Effector CD4-positive, alpha-beta T cell (primary cell): Measurements from ENCODE around the gene GNRH2. TPM values are rescaled to one million over a fixed set of nuclear protein-coding genes. Genes with fewer than 3 reads are reported as not detected.
"Not testable (repeated sequence)": the region's sequence is repeated elsewhere in the genome, so short reads cannot be mapped to it uniquely, and the experiment has no call there.

Experiments used
- DNase-seq: peaks from one replicate; pipeline ENCODE4 v3.0.0-alpha.2; 2020
- total RNA-seq: gene quantifications from one replicate; lab custom pipeline; 2026; lab: John Stamatoyannopoulos, UW

GNRH2 gene
- not detected for total RNA-seq

GRCh38 chr20:3043322-3043721, at the start of gene GNRH2:
Gene GNRH2, plus strand, starts transcription at chr20:3043622. Its CDS starts 793 bp downstream, at chr20:3044415.
- no peak for DNase-seq

GRCh38 chr20:2995796-2996195, 47.6 kb upstream of the GNRH2 start:
- no peak for DNase-seq

GRCh38 chr20:2998728-2999127, 44.7 kb upstream of the GNRH2 start:
- DNase-seq: no peak

- DNase-seq: no peak
Measured at GRCh38 chr20:3000852-3001523, 42.4 kb upstream of the GNRH2 start.

GRCh38 chr20:3003416-3003815, 40.0 kb upstream of the GNRH2 start:
- no peak for DNase-seq

- no peak for DNase-seq
Measured at GRCh38 chr20:3010985-3011723, 32.3 kb upstream of the GNRH2 start.

GRCh38 chr20:3011752-3012151, 31.7 kb upstream of the GNRH2 start:
- no peak for DNase-seq

GRCh38 chr20:3013771-3014170, 29.7 kb upstream of the GNRH2 start:
- no peak for DNase-seq

- no peak for DNase-seq
Measured at GRCh38 chr20:3014179-3014578, 29.2 kb upstream of the GNRH2 start.

- no peak for DNase-seq
Measured at GRCh38 chr20:3014662-3015061, 28.8 kb upstream of the GNRH2 start.

- not testable (repeated sequence) for DNase-seq
Measured at GRCh38 chr20:3015302-3015701, 28.1 kb upstream of the GNRH2 start.

GRCh38 chr20:3021327-3021726, 22.1 kb upstream of the GNRH2 start:
- DNase-seq: no peak

GRCh38 chr20:3021777-3022176, 21.6 kb upstream of the GNRH2 start:
- DNase-seq: no peak

GRCh38 chr20:3022559-3023490, 20.6 kb upstream of the GNRH2 start:
- not testable (repeated sequence) for DNase-seq

- DNase-seq: no peak
Measured at GRCh38 chr20:3027987-3028386, 15.4 kb upstream of the GNRH2 start.

GRCh38 chr20:3031524-3032147, 11.8 kb upstream of the GNRH2 start:
- DNase-seq: no peak

- DNase-seq: no peak
Measured at GRCh38 chr20:3032624-3033023, 10.8 kb upstream of the GNRH2 start.

GRCh38 chr20:3037654-3038053, 5.8 kb upstream of the GNRH2 start:
- DNase-seq: no peak

- DNase-seq: no peak
Measured at GRCh38 chr20:3038454-3038853, 5.0 kb upstream of the GNRH2 start.

GRCh38 chr20:3039426-3039825, 4.0 kb upstream of the GNRH2 start:
- no peak for DNase-seq

- DNase-seq: no peak
Measured at GRCh38 chr20:3040086-3040485, 3.3 kb upstream of the GNRH2 start.

- no peak for DNase-seq
Measured at GRCh38 chr20:3041854-3042409, 1.5 kb upstream of the GNRH2 start.
